Measurements from ENCODE around the gene ARHGAP26. TPM values are rescaled to one million over a fixed set of nuclear protein-coding genes. Genes with fewer than 3 reads are reported as not detected.
A peak's percentile ranks its signal among the peaks of the same experiment; 100 is the strongest.

The ARHGAP26 gene
- total RNA-seq, 2 experiments from 2014 or later, result 17.0 to 19.5 TPM

DNA sequence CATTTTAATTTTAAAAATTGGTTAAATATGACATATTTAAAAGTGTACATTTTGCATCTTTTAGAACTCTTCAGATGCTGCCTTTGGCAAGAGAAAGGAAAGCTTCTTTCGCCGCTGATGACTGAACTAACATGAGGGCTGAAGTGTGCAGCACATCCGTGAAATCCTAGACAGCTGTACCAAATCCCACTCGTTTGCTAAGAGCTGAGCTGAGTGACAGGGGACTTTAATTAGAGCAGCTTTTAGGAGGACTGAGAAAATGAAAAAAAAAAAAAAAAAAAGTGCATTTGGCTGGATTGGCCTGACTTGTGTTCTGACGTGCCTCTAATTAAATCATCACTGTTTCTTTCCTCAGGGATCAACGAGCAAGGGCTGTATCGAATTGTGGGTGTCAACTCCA lies 271.3 kb downstream of the ARHGAP26 start:
- H3K9me3 Mint-ChIP-seq, result no peaks in the 10 kb centered on the region
- no peak overlapping the region for H3K27ac Mint-ChIP-seq
- intact Hi-C loops (cut with micrococcal nuclease), result no loop called here
- peaks cover 22% of the 10 kb centered on the region for H3K4me1 Mint-ChIP-seq (ENCODE audit: low read depth)
- H3K4me3 Mint-ChIP-seq, result no peak overlapping the region
- no peak for DNase-seq
- no peaks in the 10 kb centered on the region for H3K27me3 Mint-ChIP-seq (ENCODE audit: low read depth)
- H3K36me3 Mint-ChIP-seq (ENCODE audit: low read depth), result peaks cover 17% of the 10 kb centered on the region
- CTCF ChIA-PET, result no interaction called here

DNA sequence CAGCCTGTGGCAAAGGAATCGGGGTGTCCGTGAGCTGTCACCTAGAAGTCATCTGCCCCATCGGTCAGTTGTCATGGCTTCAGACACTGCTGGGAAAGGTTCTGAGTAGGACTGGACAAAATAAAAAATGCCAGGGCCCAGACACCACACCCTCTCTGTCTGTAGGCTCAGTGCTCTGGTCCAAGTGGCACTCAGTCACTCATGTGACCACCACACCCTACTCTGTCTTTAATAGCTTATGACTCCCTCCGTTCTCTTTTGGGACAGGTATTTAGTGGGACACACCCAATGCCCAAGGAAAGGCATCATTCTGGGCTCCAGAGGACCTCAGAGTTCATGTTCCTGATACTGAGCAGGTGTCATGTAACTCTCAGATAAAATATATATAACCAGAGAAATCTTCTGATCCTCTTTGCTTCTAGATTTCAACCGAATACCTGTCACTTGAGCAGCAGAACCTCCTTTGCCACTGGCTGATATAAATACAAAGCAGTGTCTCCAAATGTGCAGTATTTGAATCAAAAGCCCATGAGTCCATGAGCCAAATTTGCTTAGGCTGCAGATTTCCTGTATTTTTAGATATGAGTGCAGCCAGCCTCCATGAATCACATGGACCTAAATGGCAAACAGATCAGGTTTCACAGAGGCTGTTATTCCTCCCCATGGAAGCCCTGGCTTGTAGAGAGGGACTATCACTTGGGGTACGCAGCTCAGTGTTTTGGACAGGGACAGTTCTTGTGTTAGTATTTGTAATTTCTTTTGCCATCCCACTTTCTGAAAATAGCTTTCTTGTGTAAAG lies 272.0 kb downstream of the ARHGAP26 start:
- H3K4me3 Mint-ChIP-seq, result no peak overlapping the region
- H3K4me1 Mint-ChIP-seq (ENCODE audit: low read depth), result peaks cover 17% of the 10 kb centered on the region
- peaks cover 17% of the 10 kb centered on the region for H3K36me3 Mint-ChIP-seq (ENCODE audit: low read depth)
- no peaks in the 10 kb centered on the region for H3K27me3 Mint-ChIP-seq (ENCODE audit: low read depth)
- no peak overlapping the region for H3K27ac Mint-ChIP-seq
- no peak for DNase-seq
- CTCF ChIA-PET, result no interaction called here
- no peaks in the 10 kb centered on the region for H3K9me3 Mint-ChIP-seq
- intact Hi-C loops (cut with micrococcal nuclease), result no loop called here

DNA sequence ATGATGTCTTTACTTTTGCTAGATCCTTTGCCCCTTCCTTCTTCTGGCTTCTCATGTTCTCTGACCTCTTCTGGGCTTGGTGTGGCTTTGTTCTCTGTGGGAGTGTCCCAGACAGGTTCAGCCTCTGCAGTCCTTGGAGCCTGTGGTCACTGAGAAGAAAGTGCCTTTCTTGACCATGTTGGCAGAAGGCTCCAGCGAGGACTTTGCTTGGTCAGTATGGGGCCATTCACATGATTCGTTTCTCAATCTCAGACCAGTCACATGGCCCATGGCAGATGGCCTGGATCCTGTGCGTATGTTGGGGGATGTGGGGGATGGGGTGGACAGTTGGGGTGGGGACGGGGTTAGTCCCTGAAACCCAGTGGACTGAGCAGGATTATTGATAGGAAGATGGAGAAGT lies 274.1 kb downstream of the ARHGAP26 start:
- Mint-ChIP-seq H3K36me3 (ENCODE audit: low read depth) (peaks cover 18% of the 10 kb centered on the region), H3K27ac (no peak overlapping the region), H3K27me3 (ENCODE audit: low read depth) (no peaks in the 10 kb centered on the region), H3K4me3 (no peak overlapping the region), H3K9me3 (no peaks in the 10 kb centered on the region), H3K4me1 (ENCODE audit: low read depth) (peaks cover 4% of the 10 kb centered on the region)
- no peak for DNase-seq
- CTCF ChIA-PET, result no interaction called here
- intact Hi-C loops (cut with micrococcal nuclease), result no loop called here

DNA sequence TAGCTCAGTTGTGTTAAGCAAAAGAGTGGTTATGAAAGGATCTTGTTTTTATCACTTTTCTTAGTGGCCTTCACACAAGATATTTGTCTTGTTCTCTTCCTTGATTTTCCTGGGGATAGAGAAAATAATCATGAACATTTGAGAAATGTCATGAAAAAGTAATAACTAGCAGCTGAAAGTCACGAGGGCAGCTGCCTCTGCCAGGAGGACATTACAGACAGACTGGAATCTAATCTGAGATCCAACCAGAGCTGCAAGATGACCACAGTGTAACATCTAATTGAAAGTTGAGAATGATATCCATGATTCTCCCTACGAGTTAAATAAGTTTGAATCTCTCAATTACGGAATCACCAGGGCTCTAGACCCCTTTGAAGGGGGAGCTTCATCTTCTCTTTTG lies 274.9 kb downstream of the ARHGAP26 start:
- H3K9me3 Mint-ChIP-seq, result no peaks in the 10 kb centered on the region
- DNase-seq, result no peak
- H3K36me3 Mint-ChIP-seq (ENCODE audit: low read depth), result peaks cover 18% of the 10 kb centered on the region
- CTCF ChIA-PET, result no interaction called here
- H3K4me3 Mint-ChIP-seq, result no peak overlapping the region
- intact Hi-C loops (cut with micrococcal nuclease), result no loop called here
- H3K4me1 Mint-ChIP-seq (ENCODE audit: low read depth), result peaks cover 10% of the 10 kb centered on the region
- H3K27ac Mint-ChIP-seq, result no peak overlapping the region
- no peaks in the 10 kb centered on the region for H3K27me3 Mint-ChIP-seq (ENCODE audit: low read depth)

DNA sequence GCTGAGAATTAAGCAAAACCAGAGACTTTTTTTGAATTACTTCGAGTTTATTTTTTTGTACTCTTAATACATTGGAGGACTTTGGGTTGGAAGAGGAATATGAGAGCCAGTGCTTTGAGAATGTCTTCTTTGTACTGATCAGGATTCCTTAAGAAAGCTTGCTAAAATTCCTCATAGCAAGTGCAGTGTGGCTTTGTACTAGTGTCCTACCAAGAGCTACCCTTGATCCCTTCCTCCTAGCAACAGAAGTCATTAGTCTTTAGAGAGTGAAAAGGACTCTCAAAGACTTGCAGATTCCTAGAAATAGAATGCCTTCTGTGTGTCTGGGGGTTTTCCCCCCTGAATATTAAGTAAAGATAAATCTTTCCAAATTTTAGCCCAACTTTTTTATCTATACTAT lies 276.1 kb downstream of the ARHGAP26 start:
- Mint-ChIP-seq H3K4me3 (no peak overlapping the region), H3K36me3 (ENCODE audit: low read depth) (peaks cover 17% of the 10 kb centered on the region), H3K9me3 (no peaks in the 10 kb centered on the region), H3K27ac (no peak overlapping the region), H3K27me3 (ENCODE audit: low read depth) (no peaks in the 10 kb centered on the region), H3K4me1 (ENCODE audit: low read depth) (peaks cover 18% of the 10 kb centered on the region)
- no peak for DNase-seq
- CTCF ChIA-PET, result no interaction called here
- intact Hi-C loops (cut with micrococcal nuclease), result no loop called here

DNA sequence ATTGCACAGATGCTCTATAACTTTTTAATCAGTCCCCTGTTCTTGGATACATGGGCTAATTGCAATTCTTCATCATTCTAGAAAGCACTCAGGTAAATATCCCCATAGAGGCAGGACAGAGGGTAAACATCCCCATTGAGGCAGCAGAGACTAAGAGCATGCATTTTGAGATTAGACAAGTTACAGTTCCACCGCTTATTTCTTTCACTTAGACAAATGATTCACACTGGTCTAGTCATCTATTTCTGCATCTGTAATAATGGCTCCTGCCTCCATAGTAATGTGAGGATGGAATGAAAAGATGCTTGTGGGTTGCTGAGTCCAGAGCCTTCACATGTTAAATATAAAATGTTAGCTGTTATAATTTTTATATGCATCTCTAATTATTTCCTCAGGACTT lies 276.9 kb downstream of the ARHGAP26 start:
- peaks cover 17% of the 10 kb centered on the region for H3K36me3 Mint-ChIP-seq (ENCODE audit: low read depth)
- H3K9me3 Mint-ChIP-seq, result no peaks in the 10 kb centered on the region
- H3K4me1 Mint-ChIP-seq (ENCODE audit: low read depth), result peaks cover 26% of the 10 kb centered on the region
- no peak overlapping the region for H3K4me3 Mint-ChIP-seq
- no peak overlapping the region for H3K27ac Mint-ChIP-seq
- H3K27me3 Mint-ChIP-seq (ENCODE audit: low read depth), result no peaks in the 10 kb centered on the region
- CTCF ChIA-PET, result no interaction called here
- DNase-seq, result no peak
- intact Hi-C loops (cut with micrococcal nuclease), result no loop called here

DNA sequence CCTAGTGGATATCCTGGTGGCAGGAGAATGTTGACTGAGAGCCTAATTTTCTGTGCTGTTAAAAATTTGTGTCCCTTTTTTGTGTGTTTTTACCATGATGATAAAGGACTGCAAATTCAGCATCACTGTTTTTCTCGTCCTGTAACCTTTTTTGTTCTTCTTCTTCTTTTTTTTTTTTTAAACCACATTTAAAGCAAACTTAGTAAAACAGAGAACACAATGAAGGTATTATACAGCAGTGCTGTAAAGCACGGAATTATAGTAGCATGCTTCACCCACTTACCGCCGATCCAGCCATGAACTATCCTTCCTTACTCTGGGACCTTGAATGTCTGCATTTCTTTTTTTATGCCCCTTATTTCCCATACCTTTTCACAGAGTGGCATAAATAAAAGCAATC lies 280.0 kb downstream of the ARHGAP26 start:
- H3K4me3 Mint-ChIP-seq, result no peak overlapping the region
- no peak for DNase-seq
- no peak overlapping the region for H3K27ac Mint-ChIP-seq
- peaks cover 8% of the 10 kb centered on the region for H3K36me3 Mint-ChIP-seq (ENCODE audit: low read depth)
- no peaks in the 10 kb centered on the region for H3K27me3 Mint-ChIP-seq (ENCODE audit: low read depth)
- intact Hi-C loops (cut with micrococcal nuclease), result loop anchor here (10.0 kb wide), 1 partner anchor 1035 kb away; the partner anchor contains the start of gene GNPDA1
- H3K9me3 Mint-ChIP-seq, result no peaks in the 10 kb centered on the region
- H3K4me1 Mint-ChIP-seq (ENCODE audit: low read depth), result peaks cover 54% of the 10 kb centered on the region
- CTCF ChIA-PET, result no interaction called here

DNA sequence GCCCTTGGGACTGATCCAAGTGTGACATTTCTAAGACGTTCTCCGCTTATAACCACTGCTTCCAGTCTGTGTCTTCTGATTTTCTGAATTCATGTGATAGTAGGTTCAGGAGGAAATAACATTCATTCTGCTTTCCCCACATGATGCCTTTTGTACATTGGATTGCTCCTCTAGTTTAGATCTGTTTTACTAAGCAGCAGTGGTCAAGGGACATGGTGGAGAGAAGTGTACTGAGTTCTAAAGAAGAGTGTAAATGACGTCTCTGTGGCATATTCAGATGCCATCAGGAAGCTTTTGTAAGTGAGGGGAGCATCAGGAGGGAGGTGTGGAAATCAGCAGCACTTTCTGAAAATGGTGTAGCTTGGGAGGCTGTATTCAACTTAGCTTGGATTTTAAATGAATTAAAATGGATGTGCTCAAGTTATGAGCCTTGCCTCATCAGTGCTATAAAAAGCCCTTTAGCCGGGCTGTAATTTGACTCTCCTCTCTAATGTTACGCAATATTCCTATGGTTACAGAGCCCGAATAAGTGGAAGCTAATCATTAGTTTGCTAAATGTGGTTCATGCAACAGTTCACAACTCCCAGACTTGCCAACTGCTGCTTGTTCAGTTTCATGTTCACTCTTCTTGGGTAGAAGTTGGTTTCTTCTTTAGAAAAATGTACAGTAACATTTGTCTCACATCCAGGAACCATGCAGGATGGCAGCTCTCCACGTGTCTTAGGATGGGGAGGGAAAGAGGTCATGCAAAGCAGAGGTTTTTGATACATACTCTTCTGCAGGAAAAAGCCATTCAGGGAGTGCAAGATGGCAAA lies 281.3 kb downstream of the ARHGAP26 start:
- H3K27ac Mint-ChIP-seq, result no peak overlapping the region
- DNase-seq, result no peak
- intact Hi-C loops (cut with micrococcal nuclease), result loop anchor here (10.0 kb wide), 1 partner anchor 1037 kb away; the partner anchor contains the start of gene GNPDA1
- H3K36me3 Mint-ChIP-seq (ENCODE audit: low read depth), result peaks cover 5% of the 10 kb centered on the region
- no peaks in the 10 kb centered on the region for H3K9me3 Mint-ChIP-seq
- H3K4me3 Mint-ChIP-seq, result no peak overlapping the region
- CTCF ChIA-PET, result interaction anchor here (1.2 kb wide), 1 partner anchor 11 kb away, joined by 3 read pairs; no protein-coding TSS in a partner anchor
- H3K4me1 Mint-ChIP-seq (ENCODE audit: low read depth), result peaks cover 67% of the 10 kb centered on the region
- no peaks in the 10 kb centered on the region for H3K27me3 Mint-ChIP-seq (ENCODE audit: low read depth)

DNA sequence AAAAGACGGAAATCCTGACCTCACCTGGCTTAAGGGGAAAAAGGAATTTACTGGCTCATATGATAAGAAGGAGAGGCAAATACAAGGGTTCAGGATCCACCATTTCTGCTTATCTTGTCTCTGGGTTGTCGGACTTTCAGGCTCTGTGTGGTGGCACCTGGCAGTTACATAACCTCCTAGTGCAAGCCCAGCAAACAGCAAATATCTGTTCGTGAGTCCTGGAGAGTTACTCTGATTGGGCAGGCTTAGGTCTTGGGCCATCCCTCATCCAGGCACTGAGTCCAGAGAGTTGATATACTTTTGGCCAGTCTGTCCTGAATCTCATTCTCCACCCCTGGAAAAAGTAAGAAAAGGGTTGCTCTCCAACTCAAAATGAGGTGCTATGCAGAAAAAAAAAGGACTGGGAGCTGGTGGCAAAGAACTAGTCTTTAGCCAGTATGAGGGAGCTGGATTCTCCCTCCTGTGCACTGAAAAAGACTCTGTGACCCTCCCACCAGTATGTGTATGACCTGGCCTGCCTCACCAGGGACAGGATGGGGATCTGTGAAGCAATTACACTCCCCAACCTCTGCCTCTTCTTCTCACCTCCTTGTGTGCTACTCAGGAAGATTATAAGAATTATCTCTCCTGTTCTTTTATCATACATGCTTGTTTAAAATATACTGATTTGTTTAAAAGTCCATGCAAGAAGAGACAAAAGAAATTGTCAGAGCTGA lies 282.9 kb downstream of the ARHGAP26 start:
- H3K4me1 Mint-ChIP-seq (ENCODE audit: low read depth), result peaks cover 82% of the 10 kb centered on the region
- no peaks in the 10 kb centered on the region for H3K9me3 Mint-ChIP-seq
- H3K36me3 Mint-ChIP-seq (ENCODE audit: low read depth), result peaks cover 16% of the 10 kb centered on the region
- CTCF ChIA-PET, result interaction anchor here (0.7 kb wide), 4 partner anchors 21 to 773 kb away, joined by 3 read pairs; no protein-coding TSS in a partner anchor
- peak; percentile 22 for DNase-seq
- H3K4me3 Mint-ChIP-seq, result no peak overlapping the region
- H3K27ac Mint-ChIP-seq, result peak overlapping the region; percentile 22
- intact Hi-C loops (cut with micrococcal nuclease), result loop anchor here (10.0 kb wide), 1 partner anchor 1038 kb away; the partner anchor contains the start of gene GNPDA1
- H3K27me3 Mint-ChIP-seq (ENCODE audit: low read depth), result no peaks in the 10 kb centered on the region

DNA sequence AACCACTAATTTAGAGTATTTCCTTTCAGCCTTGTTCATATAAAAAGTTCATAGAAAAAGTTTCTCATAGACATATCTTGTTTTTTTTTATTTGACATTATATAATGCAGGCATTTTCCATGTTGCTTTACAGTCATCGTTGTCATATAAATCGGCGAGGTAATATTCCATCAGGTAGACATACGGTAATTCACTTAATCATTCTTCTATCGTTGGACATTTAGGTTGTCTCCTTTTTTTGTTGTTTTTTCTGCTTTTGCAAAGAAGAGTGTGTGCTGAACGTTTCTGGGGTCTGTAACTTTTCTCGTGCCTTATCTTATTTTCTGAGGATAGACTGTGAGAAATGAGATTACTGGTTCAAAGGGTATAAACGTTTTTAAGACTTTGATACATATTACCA lies 283.6 kb downstream of the ARHGAP26 start:
- Mint-ChIP-seq H3K9me3 (no peaks in the 10 kb centered on the region), H3K36me3 (ENCODE audit: low read depth) (peaks cover 22% of the 10 kb centered on the region), H3K27me3 (ENCODE audit: low read depth) (no peaks in the 10 kb centered on the region), H3K4me1 (ENCODE audit: low read depth) (peaks cover 85% of the 10 kb centered on the region), H3K27ac (peak overlapping the region; percentile 92), H3K4me3 (no peak overlapping the region)
- DNase-seq, result no peak
- CTCF ChIA-PET, result interaction anchor here (0.7 to 1.1 kb wide), 5 partner anchors 22 to 351 kb away, joined by 3 to 6 read pairs (median 3); no protein-coding TSS in a partner anchor
- intact Hi-C loops (cut with micrococcal nuclease), result loop anchor here (1.0 to 10.0 kb wide), 4 partner anchors 169 to 1137 kb away; partner anchors contain the start of gene GNPDA1

DNA sequence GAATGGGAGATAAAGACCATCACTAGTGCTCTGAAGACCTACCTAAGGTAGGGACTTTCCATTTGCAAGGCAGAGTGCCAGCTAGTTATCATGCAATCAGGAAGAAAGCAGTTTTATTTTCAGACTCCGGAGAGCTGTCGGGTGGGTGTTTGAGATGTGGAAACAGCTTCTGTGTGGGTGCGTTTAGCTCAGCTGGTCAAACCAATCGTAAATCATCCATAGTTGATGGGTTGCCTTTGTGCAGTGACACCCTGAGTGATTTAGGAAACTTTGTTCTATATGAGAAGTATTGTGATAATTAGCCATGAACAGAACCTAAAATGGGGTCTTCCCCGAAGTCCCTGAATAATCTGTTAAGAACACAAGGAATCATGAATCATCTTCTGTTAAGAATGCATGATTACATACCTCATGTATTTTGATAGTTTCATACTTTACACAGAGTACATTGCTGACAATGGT lies 284.3 kb downstream of the ARHGAP26 start:
- Mint-ChIP-seq H3K27ac (peak overlapping the region; percentile 92), H3K4me1 (ENCODE audit: low read depth) (peaks cover 84% of the 10 kb centered on the region), H3K27me3 (ENCODE audit: low read depth) (no peaks in the 10 kb centered on the region), H3K4me3 (peak overlapping the region; percentile 41), H3K36me3 (ENCODE audit: low read depth) (peaks cover 24% of the 10 kb centered on the region), H3K9me3 (no peaks in the 10 kb centered on the region)
- peak; percentile 58 for DNase-seq
- CTCF ChIA-PET, result interaction anchor here (0.9 to 1.2 kb wide), 3 partner anchors 24 to 350 kb away, joined by 3 to 6 read pairs (median 3); no protein-coding TSS in a partner anchor
- intact Hi-C loops (cut with micrococcal nuclease), result loop anchor here (1.0 to 10.0 kb wide), 4 partner anchors 168 to 1136 kb away; partner anchors contain the start of gene GNPDA1
